Choroid plexus epithelial cell (primary cell): Measurements from ENCODE around the gene SLC8A1.

Experiments
- DNase-seq: peaks from one replicate; pipeline ENCODE4 v3.0.0-alpha.2; 2010; ENCODE audit warnings: low read depth
- H3K4me3 ChIP-seq: 2 replicates; pipeline ENCODE4 v1.5.1; 2011; ENCODE audit warnings: low read depth, mild to moderate bottlenecking, control low read depth, low read length, moderate library complexity
- TF ChIP-seq, protein P1 (sequence below): conservative IDR thresholded peaks from 2 replicates; pipeline ENCODE4 v1.5.1; 2011; ENCODE audit warnings: low read depth, mild to moderate bottlenecking, control low read depth, inconsistent platforms, low read length, moderate library complexity

SLC8A1 gene

DNA sequence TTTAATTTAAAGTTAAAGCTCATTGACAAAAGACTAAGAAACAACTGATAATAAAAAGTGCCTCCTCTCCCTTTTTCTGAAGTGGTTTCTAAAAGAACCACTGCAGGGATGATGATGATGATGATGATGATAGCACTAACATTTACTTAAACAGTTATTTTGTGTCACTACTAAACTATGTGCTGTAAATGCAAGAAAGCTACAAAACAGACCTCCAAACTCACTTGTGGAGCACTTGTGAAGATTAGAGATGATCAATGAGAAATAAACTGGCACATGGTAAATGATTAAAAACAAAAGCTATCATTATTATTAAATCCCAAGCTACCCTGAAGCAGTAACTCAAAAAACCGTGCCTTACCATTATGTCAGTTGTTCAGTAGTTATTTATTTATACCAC lies 88.7 kb downstream of the SLC8A1 start:
- DNase-seq, result no peak
- TF ChIP-seq, protein P1, sequence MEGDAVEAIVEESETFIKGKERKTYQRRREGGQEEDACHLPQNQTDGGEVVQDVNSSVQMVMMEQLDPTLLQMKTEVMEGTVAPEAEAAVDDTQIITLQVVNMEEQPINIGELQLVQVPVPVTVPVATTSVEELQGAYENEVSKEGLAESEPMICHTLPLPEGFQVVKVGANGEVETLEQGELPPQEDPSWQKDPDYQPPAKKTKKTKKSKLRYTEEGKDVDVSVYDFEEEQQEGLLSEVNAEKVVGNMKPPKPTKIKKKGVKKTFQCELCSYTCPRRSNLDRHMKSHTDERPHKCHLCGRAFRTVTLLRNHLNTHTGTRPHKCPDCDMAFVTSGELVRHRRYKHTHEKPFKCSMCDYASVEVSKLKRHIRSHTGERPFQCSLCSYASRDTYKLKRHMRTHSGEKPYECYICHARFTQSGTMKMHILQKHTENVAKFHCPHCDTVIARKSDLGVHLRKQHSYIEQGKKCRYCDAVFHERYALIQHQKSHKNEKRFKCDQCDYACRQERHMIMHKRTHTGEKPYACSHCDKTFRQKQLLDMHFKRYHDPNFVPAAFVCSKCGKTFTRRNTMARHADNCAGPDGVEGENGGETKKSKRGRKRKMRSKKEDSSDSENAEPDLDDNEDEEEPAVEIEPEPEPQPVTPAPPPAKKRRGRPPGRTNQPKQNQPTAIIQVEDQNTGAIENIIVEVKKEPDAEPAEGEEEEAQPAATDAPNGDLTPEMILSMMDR, result no peak
- H3K4me3 ChIP-seq, result no peak overlapping the region

DNA sequence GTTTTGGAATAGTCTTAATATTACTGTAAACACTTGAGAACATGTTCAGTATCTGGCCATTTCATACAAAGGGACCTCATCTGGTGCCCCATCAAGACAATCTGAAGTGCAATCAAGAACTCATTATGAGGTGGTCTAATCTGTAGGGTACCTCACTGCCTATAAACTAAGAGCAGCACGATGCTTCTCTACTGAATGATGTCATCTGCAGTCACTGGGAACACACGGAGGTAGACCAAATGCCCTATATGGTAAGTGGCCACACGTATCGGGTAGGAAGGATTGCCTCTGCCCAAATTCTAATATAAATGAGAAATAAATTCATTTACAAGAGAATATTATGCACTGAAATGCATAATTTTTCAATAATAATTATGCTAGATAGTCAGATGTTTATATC lies 90.4 kb downstream of the SLC8A1 start:
- H3K4me3 ChIP-seq, result no peak overlapping the region
- no peak for DNase-seq
- TF ChIP-seq, protein P1, result no peak

DNA sequence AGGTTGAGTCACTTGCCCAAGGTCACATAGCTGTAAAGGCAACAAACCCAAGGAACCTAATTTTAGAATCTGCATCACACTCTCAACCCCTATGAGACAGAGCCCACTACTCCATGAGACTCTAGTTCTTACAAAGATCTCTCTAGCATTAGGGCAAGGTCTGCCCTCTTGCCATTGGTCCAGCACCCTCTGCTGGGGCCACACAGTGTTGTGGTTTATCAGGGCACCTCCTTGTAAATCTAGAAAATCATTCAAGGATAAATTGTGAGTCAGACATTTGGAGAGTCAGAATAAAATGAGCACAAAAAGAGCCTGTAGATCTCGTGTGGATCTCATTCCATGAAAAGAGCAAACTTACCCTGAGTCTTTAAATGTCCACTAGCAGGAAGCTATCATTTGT lies 91.2 kb downstream of the SLC8A1 start:
- H3K4me3 ChIP-seq, result no peak overlapping the region
- TF ChIP-seq, protein P1, result no peak
- DNase-seq, result no peak

- no peak for DNase-seq
- no peak overlapping the region for H3K4me3 ChIP-seq
- TF ChIP-seq, protein P1, result no peak
Measured at GRCh38 chr2:40359811-40360210, 92.1 kb downstream of the SLC8A1 start.

- H3K4me3 ChIP-seq, result no peak overlapping the region
- TF ChIP-seq, protein P1, result no peak
- no peak for DNase-seq
Measured at GRCh38 chr2:40358783-40359182, 93.1 kb downstream of the SLC8A1 start.

DNA sequence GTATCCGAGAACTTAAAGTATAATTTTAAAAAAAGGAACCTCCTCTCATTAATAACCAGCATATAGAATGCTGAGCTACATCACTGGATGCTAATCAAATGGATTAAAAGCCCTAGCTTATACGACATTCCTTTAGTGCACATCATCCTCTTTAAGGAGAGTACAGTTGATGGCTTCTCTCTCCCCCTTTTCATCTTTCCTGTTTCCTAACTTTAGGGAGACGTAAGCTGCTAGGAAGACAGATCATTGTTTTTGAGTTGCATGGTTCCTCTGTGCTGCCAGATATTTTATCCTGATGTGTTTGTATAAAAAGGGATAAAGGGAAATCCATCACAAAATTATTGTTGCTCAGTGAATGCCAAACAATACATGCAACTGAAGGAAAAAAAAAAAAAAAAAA lies 94.2 kb downstream of the SLC8A1 start:
- H3K4me3 ChIP-seq, result no peak overlapping the region
- TF ChIP-seq, protein P1, result no peak
- DNase-seq, result no peak

DNA sequence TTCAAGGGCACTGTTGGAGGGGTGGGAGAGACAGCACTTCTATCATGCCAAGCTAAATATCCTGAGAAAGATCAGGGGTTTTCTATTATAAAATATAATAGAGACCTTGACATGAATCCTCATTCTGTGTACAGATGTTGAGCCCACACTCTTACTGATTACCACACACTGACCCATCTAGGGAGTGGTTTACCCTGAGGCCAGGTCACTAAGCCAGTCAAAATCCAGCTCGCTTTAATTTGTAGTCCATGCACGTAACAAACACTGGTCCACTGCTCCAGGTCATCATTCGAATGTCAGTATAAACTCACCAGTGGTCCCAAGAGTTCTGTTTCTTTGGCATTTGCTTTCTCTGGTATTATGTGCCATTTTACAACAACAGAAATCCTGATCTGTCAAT lies 96.4 kb downstream of the SLC8A1 start:
- no peak overlapping the region for H3K4me3 ChIP-seq
- DNase-seq, result no peak
- TF ChIP-seq, protein P1, result no peak
